HL-60 (cell line): ENCODE results near the gene CAMKMT.

Source experiments
- DNase-seq, 2 experiments: peaks; one replicate each; pipeline ENCODE4 v3.0.0-alpha.2; 2010 to 2020; ENCODE audit warnings: low read depth in 1 of 2, low spot score in 1 of 2
- H3K27ac ChIP-seq: fragments of 250-450 bp; sonication (Bioruptor Pico); replicated peaks from 2 replicates; pipeline ENCODE4 v1.5.1; 2020; ENCODE audit warnings: mild to moderate bottlenecking, moderate library complexity
- H3K27me3 ChIP-seq: fragments of 250-450 bp; sonication (Bioruptor Pico); 2 replicates; pipeline ENCODE4 v1.5.1; 2021; ENCODE audit warnings: mild to moderate bottlenecking, moderate library complexity; ENCODE audit not compliant: insufficient read depth, poor library complexity, severe bottlenecking
- H3K4me3 ChIP-seq: replicated peaks from 2 replicates; pipeline ENCODE4 v1.5.1; 2011; ENCODE audit warnings: mild to moderate bottlenecking, control low read depth, low read length; ENCODE audit not compliant: insufficient read depth
- GABPA ChIP-seq: IDR thresholded peaks from 2 replicates; pipeline ENCODE4 v1.6.1; 2012; ENCODE audit warnings: low read depth
- POLR2AphosphoS5 ChIP-seq: IDR thresholded peaks from 2 replicates; pipeline ENCODE4 v1.6.1; 2012; ENCODE audit warnings: low read depth
- SPI1 ChIP-seq: IDR thresholded peaks from 2 replicates; pipeline ENCODE4 v1.6.1; 2012; ENCODE audit warnings: low read depth, mild to moderate bottlenecking, borderline replicate concordance
- TF ChIP-seq, protein P1 (sequence below): IDR thresholded peaks from one replicate; pipeline ENCODE4 v1.5.1; 2011; ENCODE audit warnings: low read length, control low read depth, inconsistent platforms; ENCODE audit not compliant: insufficient read depth
- TF ChIP-seq, protein P2 (sequence below): IDR thresholded peaks from 2 replicates; pipeline ENCODE4 v1.6.1; 2012; ENCODE audit warnings: low read depth; ENCODE audit not compliant: insufficient replicate concordance

CAMKMT gene

DNA sequence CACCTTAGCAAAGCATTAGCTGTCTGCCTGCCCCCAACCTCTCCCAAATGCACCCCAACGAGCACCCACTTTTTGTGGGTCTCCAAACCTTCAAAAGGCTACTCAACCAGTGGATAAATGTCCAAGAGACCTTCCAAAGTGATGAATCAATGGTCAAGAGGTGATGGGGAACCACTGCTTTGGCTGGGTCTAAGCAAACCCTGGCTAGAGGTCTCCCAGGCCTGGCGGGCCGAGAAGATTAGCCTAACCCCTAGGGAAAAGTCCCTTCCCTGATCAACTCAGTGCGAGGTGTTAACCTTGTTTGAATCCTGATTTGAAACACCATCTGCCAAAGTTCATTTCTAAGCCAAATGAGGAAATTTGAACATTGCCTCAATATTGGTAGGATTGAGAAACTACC, 435.0 kb downstream of the CAMKMT start:
- H3K4me3 ChIP-seq: no peak overlapping the region
- DNase-seq: no peak
- no peak overlapping the region for H3K27ac ChIP-seq
- TF ChIP-seq, protein P1, sequence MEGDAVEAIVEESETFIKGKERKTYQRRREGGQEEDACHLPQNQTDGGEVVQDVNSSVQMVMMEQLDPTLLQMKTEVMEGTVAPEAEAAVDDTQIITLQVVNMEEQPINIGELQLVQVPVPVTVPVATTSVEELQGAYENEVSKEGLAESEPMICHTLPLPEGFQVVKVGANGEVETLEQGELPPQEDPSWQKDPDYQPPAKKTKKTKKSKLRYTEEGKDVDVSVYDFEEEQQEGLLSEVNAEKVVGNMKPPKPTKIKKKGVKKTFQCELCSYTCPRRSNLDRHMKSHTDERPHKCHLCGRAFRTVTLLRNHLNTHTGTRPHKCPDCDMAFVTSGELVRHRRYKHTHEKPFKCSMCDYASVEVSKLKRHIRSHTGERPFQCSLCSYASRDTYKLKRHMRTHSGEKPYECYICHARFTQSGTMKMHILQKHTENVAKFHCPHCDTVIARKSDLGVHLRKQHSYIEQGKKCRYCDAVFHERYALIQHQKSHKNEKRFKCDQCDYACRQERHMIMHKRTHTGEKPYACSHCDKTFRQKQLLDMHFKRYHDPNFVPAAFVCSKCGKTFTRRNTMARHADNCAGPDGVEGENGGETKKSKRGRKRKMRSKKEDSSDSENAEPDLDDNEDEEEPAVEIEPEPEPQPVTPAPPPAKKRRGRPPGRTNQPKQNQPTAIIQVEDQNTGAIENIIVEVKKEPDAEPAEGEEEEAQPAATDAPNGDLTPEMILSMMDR: no peak
- TF ChIP-seq GABPA (no peak), SPI1 (no peak), POLR2AphosphoS5 (no peak)
- TF ChIP-seq, protein P2, sequence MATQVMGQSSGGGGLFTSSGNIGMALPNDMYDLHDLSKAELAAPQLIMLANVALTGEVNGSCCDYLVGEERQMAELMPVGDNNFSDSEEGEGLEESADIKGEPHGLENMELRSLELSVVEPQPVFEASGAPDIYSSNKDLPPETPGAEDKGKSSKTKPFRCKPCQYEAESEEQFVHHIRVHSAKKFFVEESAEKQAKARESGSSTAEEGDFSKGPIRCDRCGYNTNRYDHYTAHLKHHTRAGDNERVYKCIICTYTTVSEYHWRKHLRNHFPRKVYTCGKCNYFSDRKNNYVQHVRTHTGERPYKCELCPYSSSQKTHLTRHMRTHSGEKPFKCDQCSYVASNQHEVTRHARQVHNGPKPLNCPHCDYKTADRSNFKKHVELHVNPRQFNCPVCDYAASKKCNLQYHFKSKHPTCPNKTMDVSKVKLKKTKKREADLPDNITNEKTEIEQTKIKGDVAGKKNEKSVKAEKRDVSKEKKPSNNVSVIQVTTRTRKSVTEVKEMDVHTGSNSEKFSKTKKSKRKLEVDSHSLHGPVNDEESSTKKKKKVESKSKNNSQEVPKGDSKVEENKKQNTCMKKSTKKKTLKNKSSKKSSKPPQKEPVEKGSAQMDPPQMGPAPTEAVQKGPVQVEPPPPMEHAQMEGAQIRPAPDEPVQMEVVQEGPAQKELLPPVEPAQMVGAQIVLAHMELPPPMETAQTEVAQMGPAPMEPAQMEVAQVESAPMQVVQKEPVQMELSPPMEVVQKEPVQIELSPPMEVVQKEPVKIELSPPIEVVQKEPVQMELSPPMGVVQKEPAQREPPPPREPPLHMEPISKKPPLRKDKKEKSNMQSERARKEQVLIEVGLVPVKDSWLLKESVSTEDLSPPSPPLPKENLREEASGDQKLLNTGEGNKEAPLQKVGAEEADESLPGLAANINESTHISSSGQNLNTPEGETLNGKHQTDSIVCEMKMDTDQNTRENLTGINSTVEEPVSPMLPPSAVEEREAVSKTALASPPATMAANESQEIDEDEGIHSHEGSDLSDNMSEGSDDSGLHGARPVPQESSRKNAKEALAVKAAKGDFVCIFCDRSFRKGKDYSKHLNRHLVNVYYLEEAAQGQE: no peak
- H3K27me3 ChIP-seq: peaks cover 25% of the 10 kb centered on the region

DNA sequence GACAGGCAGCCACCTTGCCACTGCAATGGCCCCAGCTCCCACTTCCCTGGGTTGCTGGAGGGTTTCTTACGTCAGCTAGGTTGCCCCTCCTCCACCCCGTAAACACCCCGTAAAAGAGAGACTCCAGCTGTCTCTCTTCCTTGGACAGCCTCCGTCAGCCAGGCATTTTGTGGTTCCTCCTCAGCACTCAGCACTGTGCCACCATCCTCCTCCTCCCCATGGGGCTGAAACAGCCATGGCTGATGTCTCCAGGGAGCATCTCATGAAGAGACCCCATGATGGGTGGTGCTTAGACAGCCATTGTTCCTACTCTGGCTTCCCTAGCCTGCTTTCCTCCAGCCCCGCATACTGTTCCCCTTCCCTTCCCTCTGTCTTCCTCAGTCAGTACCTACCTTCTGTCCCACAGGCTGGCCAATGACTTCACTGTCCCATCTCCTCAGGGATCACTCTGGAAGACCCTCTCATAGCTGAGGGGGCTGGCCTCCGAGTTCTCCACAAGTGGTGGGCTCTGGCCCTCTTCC, 436.5 kb downstream of the CAMKMT start:
- Histone ChIP-seq H3K4me3 (no peak overlapping the region), H3K27me3 (peaks cover 35% of the 10 kb centered on the region), H3K27ac (no peak overlapping the region)
- TF ChIP-seq SPI1 (no peak), POLR2AphosphoS5 (no peak), GABPA (no peak)
- TF ChIP-seq, protein P2: no peak
- TF ChIP-seq, protein P1: no peak
- no peak for DNase-seq

DNA sequence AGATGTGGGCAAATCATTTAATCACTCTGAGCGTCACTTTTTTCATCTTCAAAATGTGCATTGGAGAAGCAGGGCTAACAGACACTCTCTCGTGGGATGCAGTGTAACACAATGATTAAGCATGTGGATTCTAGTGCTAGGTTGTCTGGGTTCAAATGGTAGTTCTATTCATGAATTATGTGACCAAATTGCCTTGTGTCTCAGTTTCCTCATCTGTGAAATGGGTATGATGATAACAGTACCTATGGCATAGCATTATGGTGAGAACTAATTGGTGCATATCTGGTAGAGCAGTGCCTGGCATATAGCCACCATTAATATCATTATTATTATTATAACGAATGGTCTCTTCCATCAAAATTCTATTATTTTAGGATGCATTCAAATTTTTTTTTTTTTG, 437.4 kb downstream of the CAMKMT start:
- H3K27ac ChIP-seq: no peak overlapping the region
- TF ChIP-seq SPI1 (no peak), GABPA (no peak), POLR2AphosphoS5 (no peak)
- TF ChIP-seq, protein P1: no peak
- TF ChIP-seq, protein P2: no peak
- DNase-seq: no peak
- peaks cover 43% of the 10 kb centered on the region for H3K27me3 ChIP-seq
- H3K4me3 ChIP-seq: no peak overlapping the region
